ENCODE measurements around the gene KRTAP17-1.
"Not testable (repeated sequence)": the region's sequence is repeated elsewhere in the genome, so short reads cannot be mapped to it uniquely, and the experiment has no call there.

Gene KRTAP17-1, protein sequence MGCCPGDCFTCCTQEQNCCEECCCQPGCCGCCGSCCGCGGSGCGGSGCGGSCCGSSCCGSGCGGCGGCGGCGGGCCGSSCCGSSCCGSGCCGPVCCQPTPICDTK

DNA sequence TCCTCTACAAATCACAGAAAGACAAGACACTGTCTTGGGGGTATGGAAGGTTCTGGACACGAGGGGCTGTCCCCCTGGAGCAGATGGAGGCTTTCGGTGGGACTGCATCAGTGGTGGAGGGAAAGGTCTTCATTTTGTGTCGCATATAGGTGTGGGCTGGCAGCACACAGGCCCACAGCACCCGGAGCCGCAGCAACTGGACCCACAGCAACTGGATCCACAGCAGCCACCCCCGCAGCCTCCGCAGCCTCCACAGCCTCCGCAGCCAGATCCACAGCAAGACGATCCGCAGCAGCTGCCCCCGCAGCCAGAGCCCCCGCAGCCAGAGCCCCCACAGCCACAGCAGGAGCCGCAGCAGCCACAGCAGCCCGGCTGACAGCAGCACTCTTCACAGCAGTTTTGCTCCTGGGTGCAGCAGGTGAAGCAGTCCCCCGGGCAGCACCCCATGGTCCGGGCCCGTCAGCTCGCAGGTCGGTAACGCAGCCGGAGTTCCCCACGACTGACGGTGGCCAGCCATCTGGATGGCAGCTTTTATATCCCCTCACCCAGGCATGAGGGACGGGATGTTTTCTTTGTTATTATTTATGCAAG lies at the start of gene KRTAP17-1:
TSS of gene KRTAP17-1 (minus strand) at position 507 of the 591 bp plus-strand sequence. CDS start at position 447, 60 bp downstream.
- no peak for DNase-seq

DNA sequence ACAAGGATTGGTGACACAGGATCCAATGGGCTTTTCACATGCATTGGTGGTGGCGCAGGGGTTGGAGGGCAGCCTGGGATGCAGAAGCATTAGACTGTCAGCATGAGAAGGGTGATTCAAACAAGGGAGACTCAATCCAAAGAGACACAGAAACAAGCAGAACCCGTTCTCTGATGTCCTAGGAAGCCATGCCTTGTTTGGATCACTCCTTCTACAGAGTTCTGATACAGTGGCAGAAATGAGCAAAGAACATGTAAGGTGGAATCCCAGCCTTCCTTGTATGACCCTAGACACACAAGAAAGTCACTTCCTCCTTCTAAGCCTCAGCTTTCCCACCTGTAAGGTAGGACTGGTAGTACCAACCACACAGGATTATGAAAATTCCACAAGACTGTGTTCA lies 48.4 kb upstream of the KRTAP17-1 start:
- no peak for DNase-seq

DNA sequence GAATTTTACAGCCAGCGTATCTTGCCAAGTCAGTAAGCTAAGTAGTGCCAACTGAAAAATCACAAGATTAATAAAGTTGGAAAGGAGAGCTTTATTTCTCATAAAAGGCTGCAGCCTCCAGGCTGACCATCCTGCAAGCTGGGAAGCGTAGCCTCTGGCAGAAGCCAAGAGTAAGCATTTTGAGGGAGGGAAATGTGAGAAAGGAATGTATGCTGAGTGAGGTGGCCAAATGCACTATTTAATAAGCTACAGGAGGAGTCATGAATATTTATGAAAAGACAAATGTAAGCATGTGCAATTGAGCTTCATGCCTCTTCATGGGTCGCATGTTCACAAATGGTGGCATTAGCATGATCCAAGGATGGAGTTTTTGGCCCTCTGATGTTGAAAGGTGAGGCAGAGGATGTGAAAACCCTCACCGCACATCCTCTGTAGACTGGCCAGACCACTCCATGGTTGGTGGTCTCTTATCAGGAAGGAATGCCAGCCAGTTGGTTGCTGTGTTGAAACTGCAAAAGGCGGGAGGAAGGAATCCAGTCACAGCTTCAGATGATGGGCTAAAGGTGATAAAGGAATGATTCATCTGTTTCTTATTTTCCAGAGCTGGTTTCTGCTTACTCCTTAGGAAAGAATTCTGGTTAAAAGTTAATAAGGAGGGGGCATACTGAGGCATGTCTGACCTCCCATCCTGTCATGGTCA lies 44.9 kb upstream of the KRTAP17-1 start:
- DNase-seq, result no peak

DNA sequence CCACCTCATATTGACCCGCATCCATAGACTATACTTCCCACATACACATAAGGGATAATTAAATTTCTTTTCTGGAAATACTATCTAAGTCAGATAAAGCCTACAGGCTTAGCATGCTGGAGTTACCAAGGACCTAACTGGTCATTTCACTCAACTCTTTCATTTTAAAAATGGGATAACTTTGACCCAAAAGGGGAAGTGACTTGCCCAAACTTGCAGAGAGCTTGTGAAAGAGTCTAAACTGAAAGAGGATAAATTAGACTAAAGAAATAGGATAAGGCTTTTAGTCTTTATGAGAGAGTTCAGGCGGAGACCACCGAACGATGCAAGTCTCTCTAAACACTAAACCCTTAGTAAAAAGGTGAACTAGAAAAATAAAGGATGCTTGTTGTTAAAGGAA lies 39.0 kb upstream of the KRTAP17-1 start:
- no peak for DNase-seq

DNA sequence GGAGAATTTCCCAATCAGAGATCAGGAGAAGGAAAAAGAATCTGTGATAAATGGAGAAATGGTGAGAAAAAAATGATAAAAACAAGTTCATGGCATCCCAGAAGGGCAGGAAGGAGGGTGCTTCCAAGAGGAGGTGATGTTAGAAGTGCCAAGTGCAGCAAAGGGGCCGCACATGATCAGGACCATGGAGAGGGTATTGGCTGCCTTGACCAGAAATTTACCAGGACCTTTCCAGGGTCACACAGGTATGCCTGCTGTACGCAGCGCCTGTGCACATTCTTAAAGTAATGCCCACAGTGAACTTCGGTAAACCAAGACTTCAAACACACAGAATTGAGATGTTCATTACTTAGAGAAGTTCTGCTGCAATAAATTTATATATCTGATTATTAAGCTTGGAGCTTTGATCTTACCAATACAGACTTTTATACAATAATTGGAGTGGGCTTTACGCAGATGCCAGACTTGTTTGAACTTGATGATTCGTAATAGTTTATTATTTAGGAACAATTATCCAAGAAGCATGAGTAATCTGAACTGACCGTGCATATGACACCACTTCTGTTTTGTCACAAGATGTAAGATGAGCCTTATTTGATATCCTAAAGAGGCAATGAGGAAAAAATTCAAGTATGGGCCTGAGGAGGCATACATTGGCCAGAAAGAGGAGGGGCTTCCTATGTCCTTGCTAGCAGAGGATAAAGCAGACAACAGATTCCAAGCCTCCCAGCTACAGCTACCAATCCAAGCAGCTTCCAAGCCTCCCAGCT lies 37.3 kb upstream of the KRTAP17-1 start:
- DNase-seq, result no peak

DNA sequence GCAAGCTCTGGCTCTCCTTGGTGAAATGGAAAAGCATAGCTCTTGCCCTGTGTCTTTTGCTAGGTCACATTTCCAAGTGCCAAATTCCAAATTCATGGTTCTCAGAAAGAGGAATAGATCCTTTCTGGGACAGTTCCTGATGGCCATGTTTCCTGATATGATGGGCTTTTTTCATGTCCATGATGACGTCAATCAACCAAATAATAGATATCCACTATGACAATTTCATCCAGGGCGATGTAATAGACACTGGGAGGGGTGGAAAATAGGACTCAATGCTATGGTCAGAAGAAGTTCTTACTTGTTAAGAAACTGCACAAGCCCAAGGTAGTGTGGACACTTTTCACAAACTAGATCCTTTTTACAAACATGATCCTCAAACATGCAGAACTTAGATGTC lies 35.7 kb upstream of the KRTAP17-1 start:
- DNase-seq, result no peak

DNA sequence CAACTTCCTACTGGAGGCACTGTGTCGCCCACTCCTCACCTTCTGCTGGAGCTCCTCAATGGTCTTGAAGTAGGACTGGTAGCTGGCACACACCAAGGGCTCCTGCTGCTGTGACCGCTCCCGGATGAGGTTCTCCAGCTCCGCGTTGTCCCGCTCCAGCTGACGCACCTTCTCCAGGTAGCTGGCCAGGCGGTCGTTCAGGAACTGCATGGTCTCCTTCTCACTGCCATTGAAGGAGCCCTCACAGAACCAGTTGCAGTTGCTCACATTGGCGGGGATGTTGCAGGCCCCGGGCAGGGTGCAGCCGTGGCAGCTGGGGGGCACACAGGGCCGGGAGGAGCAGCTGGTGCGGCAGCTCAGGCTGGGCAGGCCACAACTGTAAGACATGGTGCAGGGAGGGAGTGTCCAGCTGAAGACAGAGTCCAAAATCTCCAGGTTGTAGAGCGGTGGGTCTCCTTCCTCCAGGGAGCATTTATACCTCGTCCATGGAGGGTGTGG lies 34.9 kb upstream of the KRTAP17-1 start, which contains the start of gene KRT33A:
TSS of gene KRT33A (minus strand) at position 448 of the 498 bp plus-strand sequence. CDS start at position 387, 61 bp downstream.
- DNase-seq, result not testable (repeated sequence)

DNA sequence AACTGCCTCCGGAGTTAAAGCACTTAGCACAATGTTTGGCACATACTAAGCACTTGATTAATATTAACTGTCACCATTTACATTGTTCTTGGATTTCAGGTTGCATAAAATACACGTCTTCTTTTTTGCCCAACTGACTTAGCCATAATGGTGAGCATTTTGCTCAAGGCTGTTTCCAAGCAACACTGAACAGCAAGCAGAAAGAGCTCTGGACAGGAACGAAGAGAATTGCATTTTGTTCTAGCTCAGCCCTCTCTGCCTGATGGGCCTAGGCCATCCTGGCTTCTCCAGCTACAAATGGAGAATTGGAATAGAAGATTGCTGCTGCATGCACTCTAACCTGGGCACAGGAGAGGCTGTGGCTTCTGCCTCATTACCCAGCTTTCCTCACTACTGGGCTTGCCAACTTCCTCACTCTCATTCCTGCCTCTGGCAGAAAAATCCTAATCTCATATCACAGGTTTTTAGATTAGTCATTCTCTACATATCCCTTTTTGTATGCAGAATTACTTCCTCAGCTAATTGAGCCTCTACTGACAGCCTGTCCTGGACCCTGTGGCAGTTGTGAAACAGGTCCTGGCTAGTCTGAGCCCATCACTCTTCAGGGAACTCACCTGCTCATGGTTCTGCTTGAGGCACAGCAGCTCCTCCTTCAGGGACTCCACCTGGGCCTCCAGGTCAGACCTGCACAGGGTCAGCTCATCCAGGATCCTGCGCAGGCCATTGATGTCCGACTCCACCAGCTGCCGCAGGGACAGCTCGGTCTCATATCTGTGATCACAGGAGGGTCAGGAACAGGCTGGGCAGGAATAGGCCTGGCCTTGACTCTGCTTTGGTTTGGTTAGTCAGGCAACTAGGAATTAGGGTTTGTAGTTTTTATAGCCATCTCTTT lies 32.6 kb upstream of the KRTAP17-1 start:
- DNase-seq, result no peak

DNA sequence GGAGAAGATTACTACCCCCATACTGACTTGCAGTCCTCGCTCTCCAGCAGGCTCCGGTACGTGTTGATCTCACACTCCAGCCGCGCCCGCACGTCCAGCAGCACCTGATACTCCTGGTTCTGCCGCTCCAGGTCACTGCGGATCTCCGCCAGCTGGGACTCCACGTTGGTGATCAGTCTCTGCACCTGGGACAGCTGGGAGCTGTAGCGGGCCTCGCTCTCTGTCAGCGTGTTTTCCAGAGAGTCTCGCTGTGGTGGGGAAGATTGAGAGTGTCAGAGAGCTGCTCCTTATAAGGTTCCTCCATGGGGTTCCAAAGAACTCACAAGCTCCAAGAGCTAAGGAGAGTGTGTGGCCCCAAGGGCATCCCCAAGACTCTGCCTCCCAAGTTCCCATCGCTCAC lies 30.9 kb upstream of the KRTAP17-1 start:
- DNase-seq, result not testable (repeated sequence)

DNA sequence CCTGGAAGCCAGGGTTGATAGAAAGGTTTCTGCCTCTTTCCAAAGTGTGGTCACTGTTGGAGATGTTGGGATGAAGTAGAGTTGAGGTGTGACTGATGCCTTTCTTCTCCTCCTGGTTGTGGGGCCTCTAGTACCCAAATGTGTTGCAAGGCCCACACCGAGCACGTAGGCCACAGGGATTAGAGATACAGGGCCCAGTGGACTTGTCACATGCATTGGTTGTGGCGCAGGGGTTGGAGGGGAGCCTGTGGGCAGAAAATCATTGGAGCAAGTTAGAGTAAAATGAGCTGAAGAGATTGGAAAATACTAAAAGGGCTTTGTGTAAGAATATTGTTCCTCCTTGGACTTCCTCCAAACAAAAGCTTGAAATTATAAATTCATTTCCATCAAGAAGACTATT lies 30.5 kb upstream of the KRTAP17-1 start:
- DNase-seq, result no peak

DNA sequence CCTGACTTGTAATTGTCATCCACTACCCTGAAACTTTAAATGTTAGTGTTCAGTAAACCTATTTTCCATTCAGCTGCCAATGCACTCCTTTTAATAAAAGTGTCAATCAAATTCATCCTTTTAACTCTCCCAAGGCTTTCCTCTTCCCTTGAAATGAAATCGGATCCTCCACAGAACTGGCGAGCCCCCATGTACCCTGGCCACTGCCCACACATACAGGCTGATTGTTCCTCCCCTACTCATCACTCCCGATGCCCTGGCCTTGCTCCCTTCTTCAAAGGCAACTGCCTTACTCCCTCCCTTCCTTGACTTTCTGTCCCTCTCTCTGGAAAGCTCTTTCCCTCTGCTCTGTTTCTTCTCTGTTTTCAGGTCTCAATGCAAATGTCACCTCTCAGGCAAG lies 27.5 kb upstream of the KRTAP17-1 start:
- no peak for DNase-seq

DNA sequence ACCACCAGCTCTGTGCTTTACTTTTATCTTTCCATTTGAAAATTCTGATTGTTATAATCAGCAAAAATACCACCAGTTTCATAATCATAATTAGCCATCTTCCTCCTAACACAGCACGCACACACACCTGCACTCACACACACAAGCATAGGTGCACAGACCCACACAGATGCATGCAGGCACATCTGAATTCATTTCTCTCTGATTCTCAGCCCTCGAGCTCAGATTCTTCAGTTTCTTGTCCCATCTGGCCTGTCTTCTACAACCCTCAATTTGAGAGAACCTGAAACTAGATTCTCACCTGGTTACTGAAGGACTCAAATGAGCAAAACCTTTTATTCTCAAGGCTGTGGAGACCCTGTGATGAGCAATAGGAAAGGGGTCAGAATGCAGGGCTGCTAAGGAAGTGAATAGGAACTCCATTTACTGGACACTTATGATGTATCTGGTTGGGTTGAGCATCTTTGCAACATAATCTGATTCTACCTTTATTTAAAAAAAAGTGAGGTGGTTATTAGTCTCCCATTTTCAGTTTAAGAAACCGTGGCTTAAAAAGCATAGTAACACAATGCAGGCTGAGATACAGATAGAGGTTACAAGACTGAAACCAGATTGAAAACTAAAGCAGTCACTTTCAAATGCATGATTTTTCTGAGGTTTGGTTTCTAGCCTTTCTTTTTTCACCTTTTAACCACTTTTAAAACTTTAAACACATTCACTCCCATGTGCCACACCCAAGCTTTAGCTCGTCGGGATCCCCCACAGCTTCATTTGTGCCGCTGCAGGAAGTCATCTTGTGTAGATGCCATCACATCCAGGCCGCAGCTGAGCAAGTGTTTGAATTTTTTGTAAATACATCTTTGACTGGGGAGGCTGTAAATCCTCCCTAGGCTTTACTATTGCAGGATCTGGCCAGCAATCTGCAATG lies 25.7 kb upstream of the KRTAP17-1 start:
- peak; percentile 42 for DNase-seq

DNA sequence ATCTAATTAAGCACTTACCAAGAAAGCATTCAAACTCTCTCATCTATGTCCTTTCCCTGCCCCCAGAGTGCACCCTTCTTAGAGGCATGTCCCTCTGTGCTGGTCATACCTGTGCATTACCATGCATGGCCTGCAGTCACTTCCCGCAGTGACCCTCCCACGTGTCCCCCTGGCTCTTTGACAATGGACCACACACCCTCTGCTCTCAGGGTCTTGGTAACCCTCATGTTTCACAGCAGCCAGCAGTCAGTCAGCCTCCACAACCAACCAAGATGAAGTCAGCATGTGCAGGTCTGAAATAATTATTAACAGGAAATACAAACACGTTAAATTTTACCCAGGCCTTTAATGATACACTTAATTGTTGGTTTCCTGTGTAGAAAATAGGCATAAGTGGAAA lies 25.0 kb upstream of the KRTAP17-1 start:
- DNase-seq, result no peak

DNA sequence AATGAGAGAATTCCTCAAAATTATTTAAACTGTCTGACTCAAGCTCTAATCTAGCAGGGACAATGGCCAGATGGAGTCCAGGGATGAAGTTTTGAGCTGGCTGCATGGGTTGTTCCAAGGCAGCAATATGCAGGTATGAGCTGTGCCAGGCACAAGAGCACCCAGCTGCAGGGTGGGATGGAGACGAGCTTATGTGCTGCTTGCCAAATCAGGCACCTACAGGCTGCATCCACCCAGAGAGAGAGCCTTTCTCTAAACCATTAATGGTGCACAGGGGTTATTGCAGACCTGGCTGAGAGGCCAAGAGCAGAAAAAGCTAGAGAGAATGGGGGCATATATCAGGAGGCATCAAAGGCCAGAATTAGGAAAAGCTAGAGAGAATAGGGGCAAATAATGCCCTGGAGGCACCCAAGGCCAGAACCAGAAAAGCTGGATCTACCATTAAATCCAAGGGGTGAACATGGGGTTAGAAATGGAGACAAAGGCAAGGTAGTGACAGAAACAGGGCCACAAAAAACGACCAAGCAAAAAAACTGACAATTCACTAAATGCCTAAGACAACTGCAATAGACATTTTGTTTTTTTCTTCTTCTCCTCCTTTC lies 24.2 kb upstream of the KRTAP17-1 start:
- DNase-seq, result no peak

DNA sequence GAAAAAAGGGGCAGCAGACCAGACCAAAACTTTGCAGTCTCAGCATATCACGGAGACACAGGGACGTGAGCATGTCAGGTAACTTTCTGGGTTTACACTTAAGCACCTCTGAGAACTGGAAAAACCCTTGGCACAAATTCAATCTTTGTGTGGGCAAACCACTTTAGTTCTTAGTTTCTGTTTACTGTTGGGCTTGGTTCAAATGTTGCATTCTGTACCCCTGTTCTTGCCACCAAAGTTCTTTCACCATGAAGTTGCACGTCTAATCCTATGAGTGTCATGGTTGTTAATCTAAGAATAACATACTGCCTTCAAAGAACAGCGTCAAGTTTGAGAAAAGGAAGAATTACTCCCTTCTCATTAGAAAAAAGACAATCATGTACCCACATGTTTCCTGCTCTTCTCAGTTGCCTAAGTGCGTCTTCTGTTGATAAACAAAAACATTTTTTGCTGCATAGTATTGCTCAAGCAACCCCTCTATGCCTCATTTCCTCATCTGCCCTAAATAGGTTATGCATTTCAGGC lies 23.5 kb upstream of the KRTAP17-1 start:
- peak; percentile 37 for DNase-seq

DNA sequence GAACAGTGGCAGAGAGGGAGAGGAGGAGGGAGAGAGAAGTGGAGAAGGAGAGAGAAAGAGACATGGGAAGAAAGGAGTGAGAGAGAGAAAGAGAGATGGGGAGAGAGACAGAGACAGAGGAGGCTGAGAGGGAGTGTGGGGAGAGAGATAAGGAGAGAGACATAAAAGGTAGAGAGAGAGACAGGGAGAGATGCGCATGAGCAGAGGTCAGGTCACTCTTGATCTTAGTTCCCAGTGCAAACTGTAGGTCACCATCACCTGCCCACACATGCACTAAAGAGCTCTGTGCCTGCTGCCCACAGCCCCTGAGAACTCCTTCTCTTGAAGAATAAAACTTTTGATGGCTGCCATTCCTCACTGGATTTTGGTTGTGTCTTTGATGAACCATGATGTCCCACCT lies 20.2 kb upstream of the KRTAP17-1 start:
- no peak for DNase-seq

DNA sequence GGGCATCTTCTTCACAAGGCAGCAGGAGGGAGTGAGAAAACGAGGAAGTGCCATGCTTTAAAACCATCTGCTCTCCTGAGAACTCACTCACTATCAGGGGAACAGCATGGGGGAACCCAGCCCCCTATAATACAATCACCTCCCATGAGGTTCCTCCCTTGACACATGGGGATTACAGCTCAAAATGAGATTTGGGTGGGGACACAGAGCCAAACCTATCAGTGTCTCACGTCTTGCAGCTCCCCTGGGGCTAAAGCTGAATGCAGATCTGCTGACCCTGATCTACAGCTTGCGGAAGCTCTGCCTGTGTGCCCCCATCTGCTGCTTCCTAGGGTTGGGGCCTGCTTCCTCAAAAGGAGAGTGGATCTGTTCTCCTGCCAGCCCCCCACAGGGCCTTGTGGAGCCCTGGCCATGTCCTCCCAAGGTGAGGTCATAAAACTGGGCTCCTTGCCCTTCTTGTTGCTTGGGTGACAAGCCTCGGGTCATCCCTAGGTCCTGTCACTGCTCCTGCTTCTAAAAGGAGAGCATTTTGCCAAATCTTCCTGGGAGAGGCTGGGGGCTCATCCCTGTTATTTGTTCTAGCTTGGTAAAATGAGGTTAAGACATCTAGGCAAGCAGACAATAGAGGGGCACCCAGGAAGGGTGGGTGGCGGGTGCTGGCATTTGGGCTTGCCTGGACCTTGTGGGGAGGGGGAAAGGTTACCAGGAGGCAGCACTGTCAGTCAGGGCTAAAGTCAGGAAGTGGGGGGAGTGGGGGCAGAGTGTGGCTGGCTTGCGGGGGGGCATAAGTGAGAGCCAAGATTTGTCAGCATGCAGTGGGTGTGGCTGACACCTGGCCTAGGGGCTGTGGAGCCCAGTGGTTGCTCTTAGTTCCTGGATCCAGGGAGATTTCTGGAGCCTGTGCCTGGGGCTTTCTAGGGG lies 19.1 kb upstream of the KRTAP17-1 start:
- DNase-seq, result no peak

DNA sequence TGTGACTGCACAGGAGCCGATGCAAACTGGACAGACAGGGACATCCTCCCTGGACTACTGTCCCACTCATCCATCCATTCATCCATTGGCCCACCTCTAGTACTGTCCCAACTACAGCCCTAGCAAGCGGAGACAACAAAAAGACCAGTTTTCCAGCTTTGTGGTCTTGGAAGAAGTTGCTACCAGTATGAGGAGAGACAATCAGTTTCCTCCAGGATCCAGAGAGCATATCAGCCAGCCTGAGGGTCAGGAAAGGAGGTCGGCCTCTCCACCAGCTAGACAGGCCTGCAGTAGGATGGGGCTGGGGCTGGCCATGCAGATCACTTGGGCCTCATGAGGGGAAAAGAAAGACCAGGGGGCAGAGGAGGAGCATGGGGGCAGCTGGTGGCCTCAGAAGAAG lies 18.3 kb upstream of the KRTAP17-1 start:
- DNase-seq, result no peak

DNA sequence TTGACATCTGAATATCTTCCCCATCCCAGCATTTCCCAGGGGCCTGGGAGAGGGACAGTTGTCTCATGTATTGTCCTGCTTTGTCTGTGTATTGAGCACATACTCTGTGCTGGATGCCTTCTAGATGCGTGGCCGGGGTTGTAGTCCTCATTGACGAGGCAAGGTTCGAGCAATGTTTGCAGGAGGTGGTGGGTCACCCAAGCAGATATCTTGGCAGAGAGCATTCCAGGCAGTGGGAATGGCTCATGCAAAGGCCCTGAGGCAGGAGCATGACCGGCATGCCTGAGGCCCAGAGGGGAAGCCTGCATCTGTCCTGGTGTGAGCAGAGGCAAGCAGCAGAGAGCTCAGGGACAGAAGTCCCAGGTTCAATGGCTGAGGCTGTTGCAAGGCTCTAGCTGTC lies 17.6 kb upstream of the KRTAP17-1 start:
- DNase-seq, result no peak
